Left ventricle myocardium inferior (tissue), 1 donor: ENCODE data around the gene AP2S1. TPM values are rescaled to one million over a fixed set of nuclear protein-coding genes. Genes with fewer than 3 reads are reported as not detected.
A peak's percentile ranks its signal among the peaks of the same experiment; 100 is the strongest.
"Not testable (repeated sequence)": the region's sequence is repeated elsewhere in the genome, so short reads cannot be mapped to it uniquely, and the experiment has no call there.

ENCODE experiments used
- DNase-seq: peaks from one replicate; pipeline ENCODE4 v3.0.0-alpha.2; 2020
- H3K27ac ChIP-seq: fragments of 200-600 bp; replicated peaks from 2 replicates; pipeline ENCODE4 v1.8.0; 2021
- H3K27me3 ChIP-seq: fragments of 200-600 bp; 2 replicates; pipeline ENCODE4 v1.8.0; 2021; ENCODE audit warnings: low read depth
- H3K36me3 ChIP-seq: fragments of 200-600 bp; 2 replicates; pipeline ENCODE4 v1.8.0; 2021
- H3K4me1 ChIP-seq: fragments of 200-600 bp; 2 replicates; pipeline ENCODE4 v1.8.0; 2021
- H3K4me3 ChIP-seq: fragments of 200-600 bp; 2 replicates; pipeline ENCODE4 v1.8.0; 2021; ENCODE audit warnings: mild to moderate bottlenecking, moderate library complexity
- H3K9me3 ChIP-seq: fragments of 200-600 bp; replicated peaks from 2 replicates; pipeline ENCODE4 v1.8.0; 2021
- intact Hi-C: fragments of 100-400 bp; cut with micrococcal nuclease; formaldehyde crosslinking; loops from one replicate; pipeline ENCODE4 v1.11.0; 2022
- total RNA-seq: library from RNA; stranded (reverse); fragmentation: NEBNext Ultra II Directional; extraction: Animal tissue kit (Norgen Biotek cat#: 25700); gene quantifications from one replicate; pipeline ENCODE4 v1.2.1, GENCODE V29; 2021
- TF ChIP-seq, protein P1 (sequence below): fragments of 200-600 bp; IDR thresholded peaks from 2 replicates; pipeline ENCODE4 v1.8.0; 2021; ENCODE audit warnings: antibody characterized with exemption, mild to moderate bottlenecking, borderline replicate concordance
- donor health status: DM: no; HTN: yes; CAD: no; lungs with severe emphysema.

The AP2S1 gene
- total RNA-seq, 1 donor from 2014 or later = 87.3 TPM

- DNase-seq = no peak
- no peaks in the 10 kb centered on the region for H3K27me3 ChIP-seq
- intact Hi-C loops = no loop called here
Observed at GRCh38 chr19:46815833-46816627, 34.6 kb downstream of the AP2S1 start.

GRCh38 chr19:46813839-46814358 lies 36.7 kb downstream of the AP2S1 start:
- intact Hi-C loops = no loop called here
- TF ChIP-seq, protein P1, sequence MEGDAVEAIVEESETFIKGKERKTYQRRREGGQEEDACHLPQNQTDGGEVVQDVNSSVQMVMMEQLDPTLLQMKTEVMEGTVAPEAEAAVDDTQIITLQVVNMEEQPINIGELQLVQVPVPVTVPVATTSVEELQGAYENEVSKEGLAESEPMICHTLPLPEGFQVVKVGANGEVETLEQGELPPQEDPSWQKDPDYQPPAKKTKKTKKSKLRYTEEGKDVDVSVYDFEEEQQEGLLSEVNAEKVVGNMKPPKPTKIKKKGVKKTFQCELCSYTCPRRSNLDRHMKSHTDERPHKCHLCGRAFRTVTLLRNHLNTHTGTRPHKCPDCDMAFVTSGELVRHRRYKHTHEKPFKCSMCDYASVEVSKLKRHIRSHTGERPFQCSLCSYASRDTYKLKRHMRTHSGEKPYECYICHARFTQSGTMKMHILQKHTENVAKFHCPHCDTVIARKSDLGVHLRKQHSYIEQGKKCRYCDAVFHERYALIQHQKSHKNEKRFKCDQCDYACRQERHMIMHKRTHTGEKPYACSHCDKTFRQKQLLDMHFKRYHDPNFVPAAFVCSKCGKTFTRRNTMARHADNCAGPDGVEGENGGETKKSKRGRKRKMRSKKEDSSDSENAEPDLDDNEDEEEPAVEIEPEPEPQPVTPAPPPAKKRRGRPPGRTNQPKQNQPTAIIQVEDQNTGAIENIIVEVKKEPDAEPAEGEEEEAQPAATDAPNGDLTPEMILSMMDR = no peak
- DNase-seq = peak; percentile 70
- no peak overlapping the region for H3K4me3 ChIP-seq
- H3K4me1 ChIP-seq = peaks cover 12% of the 10 kb centered on the region
- H3K9me3 ChIP-seq = no peaks in the 10 kb centered on the region
- peak overlapping the region; percentile 34 for H3K27ac ChIP-seq
- H3K27me3 ChIP-seq = no peaks in the 10 kb centered on the region
- H3K36me3 ChIP-seq = no peaks in the 10 kb centered on the region

More at GRCh38 chr19:46815833-46816627, 34.6 kb downstream of the AP2S1 start:
- Histone ChIP-seq H3K9me3 (no peaks in the 10 kb centered on the region), H3K27ac (no peak overlapping the region), H3K4me3 (no peak overlapping the region), H3K4me1 (peaks cover 17% of the 10 kb centered on the region), H3K36me3 (no peaks in the 10 kb centered on the region)
- TF ChIP-seq, protein P1 = no peak

GRCh38 chr19:46812977-46813838 lies 37.4 kb downstream of the AP2S1 start:
- TF ChIP-seq, protein P1 = no peak
- Histone ChIP-seq H3K4me3 (no peak overlapping the region), H3K27me3 (no peaks in the 10 kb centered on the region), H3K4me1 (peaks cover 12% of the 10 kb centered on the region), H3K9me3 (no peaks in the 10 kb centered on the region), H3K27ac (peak overlapping the region; percentile 34), H3K36me3 (no peaks in the 10 kb centered on the region)
- DNase-seq = peak; percentile 23
- intact Hi-C loops = no loop called here

- DNase-seq = no peak
- Histone ChIP-seq H3K27me3 (no peaks in the 10 kb centered on the region), H3K27ac (no peak overlapping the region), H3K4me3 (no peak overlapping the region), H3K9me3 (no peaks in the 10 kb centered on the region), H3K4me1 (peaks cover 12% of the 10 kb centered on the region), H3K36me3 (no peaks in the 10 kb centered on the region)
- TF ChIP-seq, protein P1 = no peak
- intact Hi-C loops = no loop called here
Observed at GRCh38 chr19:46809534-46810272, 40.9 kb downstream of the AP2S1 start.

DNA sequence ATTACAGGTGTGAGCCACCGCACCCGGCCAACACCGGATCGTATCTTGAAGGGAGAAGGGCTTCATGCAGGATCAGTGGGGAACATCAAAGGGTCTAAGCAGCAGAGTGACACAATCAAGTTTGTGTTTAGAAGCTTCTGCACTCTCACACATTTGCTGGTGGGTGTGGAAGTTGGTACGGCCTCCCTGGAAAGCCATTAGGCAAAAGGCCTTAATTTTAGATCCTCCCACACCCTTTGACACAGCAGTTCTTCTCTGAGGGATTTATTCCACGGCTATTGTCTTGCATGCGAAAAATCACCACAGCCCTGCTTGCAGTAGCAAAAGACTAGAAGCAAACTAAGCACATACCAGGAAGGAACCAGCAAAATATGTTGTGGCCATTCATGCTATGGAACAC lies 44.0 kb downstream of the AP2S1 start:
- DNase-seq = no peak
- Histone ChIP-seq H3K27ac (no peak overlapping the region), H3K4me1 (no peaks in the 10 kb centered on the region), H3K36me3 (no peaks in the 10 kb centered on the region), H3K27me3 (no peaks in the 10 kb centered on the region), H3K9me3 (no peaks in the 10 kb centered on the region), H3K4me3 (no peak overlapping the region)
- TF ChIP-seq, protein P1 = no peak
- intact Hi-C loops = no loop called here

DNA sequence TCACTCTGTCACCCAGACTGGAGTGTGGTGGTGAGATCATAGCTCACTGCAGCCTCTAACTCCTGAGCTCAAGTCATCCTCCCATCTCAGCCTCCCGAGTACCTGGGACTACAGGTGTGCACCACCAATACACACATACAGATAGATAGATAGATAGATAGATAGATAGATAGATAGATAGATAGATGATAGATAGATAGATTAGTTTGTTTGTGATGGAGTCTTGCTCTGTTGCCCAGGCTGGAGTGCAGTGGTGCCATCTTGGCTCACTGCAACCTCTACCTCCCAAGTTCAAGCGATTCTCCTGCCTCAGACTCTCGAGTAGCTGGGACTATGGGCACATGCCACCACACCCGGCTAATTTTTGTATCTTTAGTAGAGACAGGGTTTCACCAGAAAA lies 46.2 kb downstream of the AP2S1 start:
- H3K4me3 ChIP-seq, H3K4me1 ChIP-seq, H3K36me3 ChIP-seq, intact Hi-C loops, H3K27ac ChIP-seq, H3K27me3 ChIP-seq, DNase-seq, H3K9me3 ChIP-seq: not testable (repeated sequence)
